Measurements from ENCODE around the gene ANO1. TPM values are rescaled to one million over a fixed set of nuclear protein-coding genes. Genes with fewer than 3 reads are reported as not detected.

Gene ANO1
- polyA plus RNA-seq, 1 of the 3 experiments (the other 2 are of a cell fraction), result not detected

GRCh38 chr11:70100280-70100603 lies 22.1 kb downstream of the ANO1 start:
- H3K27ac ChIP-seq (ENCODE audit: low read depth in 2 of 2, low read length in 1 of 2), result no peak overlapping the region
- WGBS (ENCODE audit: low lambda C conversion rate), result 27% methylated on average over 4 of the region's 8 CpGs

More at GRCh38 chr11:70100280-70100603, 22.1 kb downstream of the ANO1 start:
- Histone ChIP-seq H3K9ac (no peak overlapping the region), H3K36me3 (replicated peaks in 1 of 2; ENCODE audit: control insufficient read depth in 1 of 2, insufficient read depth in 2 of 2, low read length in 1 of 2) (no peaks in the 10 kb centered on the region), H3K79me2 (ENCODE audit: insufficient read depth) (no peaks in the 10 kb centered on the region), H4K20me1 (ENCODE audit: insufficient read depth) (no peaks in the 10 kb centered on the region), H3K27me3 (ENCODE audit: insufficient read depth) (0 out of 2 replicates have a peak, but pooled peaks cover 7% of the 10 kb centered on the region), H3K9me2 (no peaks in the 10 kb centered on the region), H3K9me3 (no peaks in the 10 kb centered on the region), H3F3A (replicated peaks; ENCODE audit: insufficient read depth) (no peaks in the 10 kb centered on the region), H3K4me3 (ENCODE audit: low read depth in 2 of 2, low read length in 1 of 2) (no peak overlapping the region), H2AFZ (ENCODE audit: low read depth) (no peak overlapping the region), H3K4me2 (no peak overlapping the region), H3K4me1 (ENCODE audit: control insufficient read depth in 1 of 2, insufficient read depth in 2 of 2, low read depth in 1 of 2, low read length in 1 of 2) (peaks cover 0 to 9% of the 10 kb centered on the region in 2 experiments; a peak in 1 of 4 replicates)
- CTCF ChIA-PET, result no interaction called here
- POLR2A ChIA-PET, result interaction anchor here (0.6 kb wide), 1 partner anchor 188 kb away, joined by 3 read pairs; no protein-coding TSS in a partner anchor
- no peak for DNase-seq
- no peak for TF ChIP-seq TCF12 (IDR thresholded peaks at IDR 0.05)
- TF ChIP-seq, protein P1, sequence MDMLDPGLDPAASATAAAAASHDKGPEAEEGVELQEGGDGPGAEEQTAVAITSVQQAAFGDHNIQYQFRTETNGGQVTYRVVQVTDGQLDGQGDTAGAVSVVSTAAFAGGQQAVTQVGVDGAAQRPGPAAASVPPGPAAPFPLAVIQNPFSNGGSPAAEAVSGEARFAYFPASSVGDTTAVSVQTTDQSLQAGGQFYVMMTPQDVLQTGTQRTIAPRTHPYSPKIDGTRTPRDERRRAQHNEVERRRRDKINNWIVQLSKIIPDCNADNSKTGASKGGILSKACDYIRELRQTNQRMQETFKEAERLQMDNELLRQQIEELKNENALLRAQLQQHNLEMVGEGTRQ (IDR thresholded peaks at IDR 0.05; ENCODE audit: borderline replicate concordance, low read depth, low read length), result no peak
- TF ChIP-seq JUND (IDR thresholded peaks at IDR 0.05), result no peak
- no peak for TF ChIP-seq TEAD4 (IDR thresholded peaks at IDR 0.05; ENCODE audit: borderline replicate concordance, insufficient read depth)
- no peak for TF ChIP-seq NFIC (IDR thresholded peaks at IDR 0.05; ENCODE audit: borderline replicate concordance)
- TF ChIP-seq, protein P2, sequence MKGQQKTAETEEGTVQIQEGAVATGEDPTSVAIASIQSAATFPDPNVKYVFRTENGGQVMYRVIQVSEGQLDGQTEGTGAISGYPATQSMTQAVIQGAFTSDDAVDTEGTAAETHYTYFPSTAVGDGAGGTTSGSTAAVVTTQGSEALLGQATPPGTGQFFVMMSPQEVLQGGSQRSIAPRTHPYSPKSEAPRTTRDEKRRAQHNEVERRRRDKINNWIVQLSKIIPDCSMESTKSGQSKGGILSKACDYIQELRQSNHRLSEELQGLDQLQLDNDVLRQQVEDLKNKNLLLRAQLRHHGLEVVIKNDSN (IDR thresholded peaks at IDR 0.05; ENCODE audit: borderline replicate concordance, low read depth), result no peak
- no peak for TF ChIP-seq PBX3 (IDR thresholded peaks at IDR 0.05)
- no peak for TF ChIP-seq NRF1 (IDR thresholded peaks at IDR 0.05; ENCODE audit: low read depth, low read length)
- no peak for TF ChIP-seq CHD2 (IDR thresholded peaks at IDR 0.05; ENCODE audit: low read length, partially characterized antibody)
- no peak for TF ChIP-seq FOXJ3 (CRISPR knock-in tag; IDR thresholded peaks at IDR 0.05)
- no peak for TF ChIP-seq MEF2A (IDR thresholded peaks at IDR 0.05; ENCODE audit: borderline replicate concordance, low read depth)
- no peak for TF ChIP-seq CTCF (IDR thresholded peaks at IDR 0.05)
- TF ChIP-seq, protein P3, sequence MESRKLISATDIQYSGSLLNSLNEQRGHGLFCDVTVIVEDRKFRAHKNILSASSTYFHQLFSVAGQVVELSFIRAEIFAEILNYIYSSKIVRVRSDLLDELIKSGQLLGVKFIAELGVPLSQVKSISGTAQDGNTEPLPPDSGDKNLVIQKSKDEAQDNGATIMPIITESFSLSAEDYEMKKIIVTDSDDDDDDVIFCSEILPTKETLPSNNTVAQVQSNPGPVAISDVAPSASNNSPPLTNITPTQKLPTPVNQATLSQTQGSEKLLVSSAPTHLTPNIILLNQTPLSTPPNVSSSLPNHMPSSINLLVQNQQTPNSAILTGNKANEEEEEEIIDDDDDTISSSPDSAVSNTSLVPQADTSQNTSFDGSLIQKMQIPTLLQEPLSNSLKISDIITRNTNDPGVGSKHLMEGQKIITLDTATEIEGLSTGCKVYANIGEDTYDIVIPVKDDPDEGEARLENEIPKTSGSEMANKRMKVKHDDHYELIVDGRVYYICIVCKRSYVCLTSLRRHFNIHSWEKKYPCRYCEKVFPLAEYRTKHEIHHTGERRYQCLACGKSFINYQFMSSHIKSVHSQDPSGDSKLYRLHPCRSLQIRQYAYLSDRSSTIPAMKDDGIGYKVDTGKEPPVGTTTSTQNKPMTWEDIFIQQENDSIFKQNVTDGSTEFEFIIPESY (IDR thresholded peaks at IDR 0.05; ENCODE audit: borderline replicate concordance, low read depth), result no peak
